GM12874 (cell line): ENCODE measurements around the gene GHDC.
A peak's percentile ranks its signal among the peaks of the same experiment; 100 is the strongest.

ENCODE experiments used
- CTCF ChIP-seq: IDR thresholded peaks from 2 replicates; pipeline ENCODE4 v1.5.1; 2011; ENCODE audit warnings: low read depth, mild to moderate bottlenecking, control low read depth, low read length, moderate library complexity; ENCODE audit not compliant: insufficient read depth

Gene GHDC

GRCh38 chr17:42181851-42182207, 12.5 kb downstream of the GHDC start:
- no peak for TF ChIP-seq CTCF

- TF ChIP-seq CTCF = peak; percentile 76
These were observed 13.1 kb downstream of the GHDC start, which contains the start of gene KCNH4 for GRCh38 chr17:42180922-42181850. Gene KCNH4, minus strand, starts transcription at chr17:42181142. Its CDS starts 197 bp downstream, at chr17:42180945.

- no peak for TF ChIP-seq CTCF
These were observed 13.8 kb downstream of the GHDC start for GRCh38 chr17:42180411-42180921.

GRCh38 chr17:42179911-42180410, 14.3 kb downstream of the GHDC start:
- TF ChIP-seq CTCF = no peak

GRCh38 chr17:42179335-42179734, 15.0 kb downstream of the GHDC start:
- TF ChIP-seq CTCF = no peak

- no peak for TF ChIP-seq CTCF
These were observed 15.5 kb downstream of the GHDC start for GRCh38 chr17:42178817-42179216.

- TF ChIP-seq CTCF = no peak
These were observed 16.6 kb downstream of the GHDC start for GRCh38 chr17:42177684-42178083.
